ENCODE results near the gene NTRK3.

GRCh38 chr15:88233921-88234320 is 22.6 kb downstream of the NTRK3 start:
- no peak for TF ChIP-seq PATZ1 (CRISPR knock-in tag; IDR thresholded peaks at IDR 0.05; ENCODE audit: borderline replicate concordance)
- no peak for TF ChIP-seq TCF4 (CRISPR knock-in tag; IDR thresholded peaks at IDR 0.05; ENCODE audit: borderline replicate concordance)
- TF ChIP-seq ZFP30 (CRISPR knock-in tag; IDR thresholded peaks at IDR 0.05), result no peak
- no peak for TF ChIP-seq TOX (CRISPR knock-in tag; IDR thresholded peaks at IDR 0.05; ENCODE audit: borderline replicate concordance)
- TF ChIP-seq ZNF565 (CRISPR knock-in tag; conservative IDR thresholded peaks at IDR 0.05; ENCODE audit: low read depth), result no peak
- TF ChIP-seq ZFP3 (CRISPR knock-in tag; IDR thresholded peaks at IDR 0.05), result no peak
- no peak for TF ChIP-seq POU6F1 (CRISPR knock-in tag; IDR thresholded peaks at IDR 0.05; ENCODE audit: borderline replicate concordance, low read depth)
- no peak for TF ChIP-seq SNAI2 (CRISPR knock-in tag; IDR thresholded peaks at IDR 0.05)
- TF ChIP-seq ARNTL (CRISPR knock-in tag; IDR thresholded peaks at IDR 0.05; ENCODE audit: borderline replicate concordance, low read depth), result no peak

Data from SK-N-SH treated with all-trans-retinoic acid at 6 μM for 48 hours (cell line).